HG03060 (cell line): ENCODE measurements around the gene BBOX1.
"Not testable (repeated sequence)": the region's sequence is repeated elsewhere in the genome, so short reads cannot be mapped to it uniquely, and the experiment has no call there.

Experiments
- ATAC-seq: cut with Tn5 transposase; IDR thresholded peaks from one replicate; pipeline ENCODE4 v1.9.1; 2021; ENCODE audit warnings: low read depth, moderate number of reproducible peaks; ENCODE audit not compliant: unreplicated experiment

Gene BBOX1

DNA sequence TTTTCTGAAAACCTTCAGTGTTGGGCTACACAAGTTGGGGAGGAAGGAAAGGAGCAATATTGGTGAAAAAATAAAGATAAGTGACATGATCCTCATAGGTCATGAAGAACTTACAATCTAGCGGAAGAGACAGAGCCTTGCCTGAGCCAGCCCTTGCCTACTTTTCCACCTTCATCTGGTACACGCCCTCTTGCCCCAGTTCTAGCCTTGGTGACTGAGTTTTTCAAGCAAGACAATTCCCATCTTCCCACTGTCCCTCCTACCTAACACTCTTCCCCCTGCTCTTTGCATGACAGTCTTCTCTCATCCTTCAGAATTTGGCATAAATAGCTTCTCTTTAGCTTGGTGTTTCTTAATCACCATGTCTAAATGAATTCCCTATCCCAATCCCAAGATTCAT lies 42.6 kb downstream of the BBOX1 start:
- no peak for ATAC-seq

DNA sequence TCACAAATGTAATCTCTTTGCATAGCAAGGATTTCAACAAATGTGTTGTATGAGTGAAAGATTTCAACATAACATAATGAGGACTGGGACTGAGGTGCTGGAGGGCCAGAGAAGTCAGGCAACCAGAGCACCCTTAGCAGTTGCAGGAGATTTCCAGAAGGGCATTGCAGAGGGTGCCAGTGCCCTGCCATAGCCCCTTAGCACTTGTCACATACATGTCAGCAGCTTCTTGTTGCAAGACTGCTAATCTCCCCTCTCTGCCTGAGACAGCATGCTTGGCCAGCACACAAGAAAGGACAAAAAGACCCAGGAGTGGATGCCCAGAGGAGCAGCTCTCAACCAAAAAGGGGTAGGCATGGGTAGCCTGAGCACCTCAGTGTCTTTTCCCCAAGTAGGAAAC lies 43.2 kb downstream of the BBOX1 start:
- no peak for ATAC-seq

DNA sequence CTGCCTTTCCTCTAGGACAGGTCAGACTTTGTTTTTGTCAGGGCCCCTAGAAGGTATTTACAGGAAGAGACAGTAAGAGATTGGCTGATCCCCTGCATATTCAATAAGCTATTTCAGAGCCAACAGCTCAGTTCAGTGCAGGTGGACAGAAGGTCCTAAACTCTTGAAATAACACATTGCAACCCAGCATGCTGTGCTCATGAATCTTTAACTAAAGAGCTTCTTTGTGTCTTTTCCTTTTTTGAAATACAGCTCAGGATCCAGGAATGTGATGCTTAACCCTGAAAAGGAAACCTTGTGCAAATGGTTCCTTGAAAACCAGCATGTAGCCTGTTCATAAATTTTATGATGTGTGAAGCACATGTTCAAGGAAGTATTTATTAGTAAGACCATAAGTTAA lies 43.9 kb downstream of the BBOX1 start:
- ATAC-seq, result no peak

GRCh38 chr11:27085111-27085510 lies 44.5 kb downstream of the BBOX1 start:
- no peak for ATAC-seq

GRCh38 chr11:27085605-27086004 lies 45.0 kb downstream of the BBOX1 start:
- ATAC-seq, result no peak

GRCh38 chr11:27087432-27087831 lies 46.8 kb downstream of the BBOX1 start:
- no peak for ATAC-seq

DNA sequence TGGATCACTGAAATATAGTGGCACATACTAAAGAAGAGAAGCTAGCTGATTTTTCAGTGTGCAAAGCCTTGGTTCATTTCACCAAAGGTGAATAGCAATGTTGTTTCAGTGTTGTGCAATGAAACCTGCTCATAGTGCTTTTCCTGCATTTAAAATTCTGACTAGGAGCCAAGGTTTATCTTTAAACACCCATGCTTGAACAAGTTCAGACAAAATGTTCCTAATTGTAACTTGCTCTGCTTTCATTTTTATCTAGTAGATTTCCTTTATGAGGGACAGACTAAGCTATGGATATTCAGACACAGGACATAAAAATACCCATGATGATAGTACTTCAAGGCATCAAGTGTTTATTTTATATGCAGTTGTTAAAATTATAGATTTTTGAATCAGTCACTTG lies 47.7 kb downstream of the BBOX1 start:
- no peak for ATAC-seq

GRCh38 chr11:27089746-27090145 lies 49.1 kb downstream of the BBOX1 start:
- ATAC-seq, result no peak

- ATAC-seq, result not testable (repeated sequence)
Measured at GRCh38 chr11:27090357-27090948, 49.8 kb downstream of the BBOX1 start.

DNA sequence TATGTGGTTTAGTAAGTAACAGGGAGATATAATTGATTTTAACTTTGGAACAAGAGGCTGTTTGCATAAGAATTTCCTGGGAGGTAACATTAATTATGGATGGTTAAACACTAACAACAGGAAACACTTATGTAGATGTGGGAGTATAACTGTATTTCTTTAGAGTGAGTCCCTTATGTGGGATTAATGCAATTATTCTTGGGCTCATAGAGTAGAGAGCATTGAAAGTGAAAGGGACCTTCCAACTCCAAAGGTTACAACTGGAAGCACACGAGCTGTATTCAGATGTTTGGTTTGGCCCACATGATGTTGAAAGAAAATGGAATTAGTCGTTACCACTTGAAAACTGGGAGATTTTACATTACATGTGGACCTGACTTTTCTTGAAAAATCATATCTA lies 53.5 kb downstream of the BBOX1 start:
- ATAC-seq, result no peak

DNA sequence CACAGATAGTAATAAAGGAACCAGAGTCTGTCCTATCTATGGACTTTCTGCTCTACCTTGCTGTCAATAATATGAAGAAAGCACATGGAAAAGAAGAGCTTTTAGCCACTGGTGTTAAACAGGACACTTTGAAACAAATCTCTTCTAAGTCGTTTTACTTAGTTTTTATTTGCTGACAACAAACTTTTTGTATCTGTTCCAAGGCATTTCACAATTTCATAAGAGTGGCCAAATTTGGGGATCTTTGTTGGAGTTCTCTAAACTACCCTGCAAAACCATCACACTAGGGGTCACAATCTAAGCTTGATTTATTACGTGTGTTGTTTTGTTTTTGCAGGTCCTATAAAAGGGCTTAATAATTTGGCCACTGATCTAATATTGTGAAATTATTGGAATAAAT lies 54.4 kb downstream of the BBOX1 start:
- no peak for ATAC-seq

GRCh38 chr11:27095887-27096286 lies 55.3 kb downstream of the BBOX1 start:
- no peak for ATAC-seq

GRCh38 chr11:27097551-27097950 lies 56.9 kb downstream of the BBOX1 start:
- ATAC-seq, result no peak

DNA sequence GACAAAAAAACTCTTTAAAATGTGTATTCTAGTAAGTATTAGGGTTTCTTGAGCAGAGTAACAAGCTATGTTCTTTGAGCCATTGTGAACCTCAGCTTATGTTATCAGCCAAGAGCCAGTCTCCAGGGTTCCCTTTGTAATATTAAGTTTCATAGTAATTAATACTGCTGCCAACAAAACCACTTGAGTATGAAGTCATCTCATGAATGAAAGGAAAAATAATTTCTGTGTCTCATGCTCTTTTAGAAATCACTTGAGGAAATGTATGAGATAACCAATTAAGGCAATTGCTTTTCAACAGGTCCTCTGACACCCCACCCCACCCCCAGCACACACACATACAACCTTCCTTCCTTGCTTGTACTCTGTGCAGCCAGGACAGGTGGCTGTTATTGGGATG lies 59.9 kb downstream of the BBOX1 start:
- ATAC-seq, result no peak

GRCh38 chr11:27107548-27107947 lies 66.9 kb downstream of the BBOX1 start:
- no peak for ATAC-seq

GRCh38 chr11:27108809-27109208 lies 68.2 kb downstream of the BBOX1 start:
- ATAC-seq, result no peak

- no peak for ATAC-seq
Measured at GRCh38 chr11:27111896-27112295, 71.3 kb downstream of the BBOX1 start.

- no peak for ATAC-seq
Measured at GRCh38 chr11:27112946-27113345, 72.3 kb downstream of the BBOX1 start.

DNA sequence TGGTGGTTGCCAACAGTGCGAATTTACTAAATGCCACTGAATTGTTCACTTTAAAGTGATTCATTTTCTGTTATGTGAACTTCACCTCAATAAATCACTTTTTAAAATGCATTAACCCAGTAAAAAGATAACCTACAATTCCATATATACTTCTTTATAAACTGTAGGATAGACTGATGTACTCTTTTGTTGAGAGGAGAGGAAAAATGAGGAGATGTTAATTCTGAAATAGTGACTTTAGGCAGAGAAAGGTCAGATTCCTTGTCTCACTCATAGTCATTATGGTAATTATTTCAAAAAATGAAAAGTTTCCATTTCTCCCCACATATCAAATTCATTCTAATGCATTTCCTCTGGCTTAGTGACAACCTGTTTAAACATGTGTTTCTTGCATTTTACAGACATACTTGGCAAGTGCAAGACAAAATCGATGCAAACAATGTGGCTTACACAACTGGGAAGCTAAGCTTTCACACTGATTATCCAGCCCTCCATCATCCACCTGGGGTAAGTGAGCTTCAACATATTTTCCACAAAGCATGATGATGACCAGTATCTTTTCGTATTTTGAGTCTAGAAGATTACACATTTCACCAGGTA lies 74.5 kb downstream of the BBOX1 start:
- no peak for ATAC-seq

DNA sequence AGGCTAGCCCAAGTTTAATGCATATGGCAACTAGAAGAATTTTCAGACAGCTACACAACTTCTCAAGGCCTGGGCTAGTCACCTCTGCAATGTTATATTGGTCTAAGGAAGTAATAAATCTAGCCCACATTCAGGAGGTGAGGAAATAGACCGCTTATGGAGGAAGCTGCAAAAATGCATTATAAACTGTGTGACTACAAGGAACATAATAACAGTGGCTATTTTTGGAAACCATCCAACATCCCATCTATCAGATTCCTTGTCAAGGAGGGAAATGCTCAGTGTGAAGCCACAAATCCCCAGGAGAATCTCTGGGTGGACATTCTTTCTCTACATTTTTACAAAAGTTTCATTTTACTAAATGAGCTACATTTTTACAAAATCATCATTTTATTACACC lies 76.1 kb downstream of the BBOX1 start:
- ATAC-seq, result no peak

DNA sequence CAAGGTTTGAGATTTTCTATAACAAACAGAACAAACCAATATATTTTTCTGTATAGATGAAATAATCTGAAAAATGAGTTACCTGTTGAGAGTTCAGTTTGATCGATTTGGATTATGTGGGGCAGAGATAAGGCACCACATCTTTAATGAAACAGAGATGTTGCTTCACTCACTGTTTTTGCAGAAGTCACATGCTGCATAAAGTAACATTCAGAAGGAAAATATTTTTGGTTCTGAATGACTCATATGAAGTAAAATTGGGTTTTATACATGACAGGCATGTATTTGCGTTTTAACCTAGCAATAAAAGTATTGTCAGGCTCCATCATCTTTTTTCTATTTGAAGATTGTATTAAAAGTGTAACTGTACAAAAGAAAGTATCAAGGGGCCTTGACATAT lies 77.8 kb downstream of the BBOX1 start:
- no peak for ATAC-seq

DNA sequence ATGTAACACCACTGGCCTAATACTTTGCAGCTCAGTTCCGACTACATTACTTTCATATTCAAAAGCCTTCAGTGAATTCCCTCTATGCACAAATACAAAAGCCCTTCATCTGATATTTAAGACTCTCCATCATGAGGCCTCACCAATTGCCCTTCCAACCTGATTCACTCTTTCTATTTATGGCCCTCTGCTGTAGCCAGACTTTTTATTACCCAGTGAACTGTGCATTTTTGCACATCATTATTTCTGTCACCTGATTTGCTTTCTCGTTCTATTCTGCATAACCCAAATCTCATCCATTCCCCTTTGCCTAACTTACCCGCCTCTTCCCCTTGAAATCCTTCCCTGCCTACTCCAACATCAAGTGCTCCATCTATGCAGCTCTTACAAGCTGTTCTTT lies 78.3 kb downstream of the BBOX1 start:
- no peak for ATAC-seq

DNA sequence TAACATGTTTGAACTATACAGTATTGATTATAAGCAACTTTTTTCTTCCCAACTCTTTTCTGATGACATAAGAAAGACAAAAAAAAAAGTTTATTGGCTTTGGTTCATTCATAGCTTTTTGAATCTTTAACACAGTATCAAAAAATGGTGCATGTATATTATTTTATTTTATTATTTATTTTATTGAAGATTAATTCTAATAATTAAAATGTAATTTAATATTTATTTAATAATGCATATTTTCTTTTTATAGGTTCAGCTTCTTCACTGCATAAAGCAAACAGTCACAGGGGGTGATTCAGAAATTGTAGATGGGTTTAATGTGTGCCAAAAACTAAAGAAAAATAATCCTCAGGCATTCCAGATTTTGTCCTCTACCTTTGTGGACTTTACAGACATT lies 78.8 kb downstream of the BBOX1 start:
- no peak for ATAC-seq
